ENCODE data around the gene CAGE1.
"Not testable (repeated sequence)": the region's sequence is repeated elsewhere in the genome, so short reads cannot be mapped to it uniquely, and the experiment has no call there.

CAGE1 gene

DNA sequence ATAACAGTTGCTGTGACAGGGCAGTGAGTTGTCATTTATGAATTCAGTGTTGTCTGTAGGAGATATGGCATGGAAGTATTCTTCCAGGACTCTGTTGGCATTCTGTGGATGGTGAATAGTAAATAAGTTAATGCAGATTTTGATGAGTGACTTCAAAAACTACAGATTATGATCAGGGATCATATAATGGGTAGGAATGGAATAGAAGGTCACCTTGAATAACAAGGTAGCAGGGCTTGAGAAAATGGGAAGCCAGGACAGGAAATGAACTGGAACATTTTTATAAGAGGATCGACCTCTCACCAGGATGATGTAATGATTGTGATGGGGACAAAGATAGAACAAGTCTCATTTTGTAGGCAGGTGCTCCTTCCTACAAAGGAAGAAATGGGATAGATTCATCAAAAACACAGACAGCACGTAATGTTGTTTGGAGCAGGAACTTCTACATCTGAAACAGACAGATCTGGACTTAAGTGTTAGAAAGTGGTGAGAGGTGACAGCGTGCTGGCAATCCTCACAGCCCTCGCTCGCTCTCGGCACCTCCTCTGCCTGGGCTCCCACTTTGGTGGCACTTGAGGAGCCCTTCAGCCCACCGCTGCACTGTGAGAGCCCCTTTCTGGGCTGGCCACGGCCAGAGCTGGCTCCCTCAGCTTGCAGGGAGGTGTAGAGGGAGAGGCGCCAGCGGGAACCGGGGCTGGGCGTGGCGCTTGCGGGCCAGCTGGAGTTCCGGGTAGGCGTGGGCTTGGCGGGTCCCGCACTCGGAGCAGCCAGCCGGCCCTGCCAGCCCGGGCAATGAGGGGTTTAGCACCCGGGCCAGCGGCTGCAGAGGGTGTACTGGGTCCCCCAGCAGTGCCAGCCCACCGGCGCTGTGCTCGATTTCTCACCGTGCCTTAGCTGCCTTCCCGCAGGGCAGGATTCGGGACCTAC, 45.7 kb downstream of the CAGE1 start:
- Histone ChIP-seq H3K36me3 (ENCODE audit: control insufficient read depth, insufficient read depth, low read length) (no peaks in the 10 kb centered on the region), H3K9me3 (ENCODE audit: control insufficient read depth, low read length) (no peaks in the 10 kb centered on the region), H3K27me3 (ENCODE audit: control insufficient read depth, insufficient read depth, low read length) (no peaks in the 10 kb centered on the region), H3K79me2 (no peaks in the 10 kb centered on the region), H3K4me1 (no peaks in the 10 kb centered on the region), H3K4me3 (ENCODE audit: low read depth, low read length) (no peak overlapping the region), H2AFZ (no peak overlapping the region), H3K9ac (no peak overlapping the region), H3K4me2 (ENCODE audit: low read length) (no peak overlapping the region), H3K27ac (no peak overlapping the region)
- TF ChIP-seq, protein P1, sequence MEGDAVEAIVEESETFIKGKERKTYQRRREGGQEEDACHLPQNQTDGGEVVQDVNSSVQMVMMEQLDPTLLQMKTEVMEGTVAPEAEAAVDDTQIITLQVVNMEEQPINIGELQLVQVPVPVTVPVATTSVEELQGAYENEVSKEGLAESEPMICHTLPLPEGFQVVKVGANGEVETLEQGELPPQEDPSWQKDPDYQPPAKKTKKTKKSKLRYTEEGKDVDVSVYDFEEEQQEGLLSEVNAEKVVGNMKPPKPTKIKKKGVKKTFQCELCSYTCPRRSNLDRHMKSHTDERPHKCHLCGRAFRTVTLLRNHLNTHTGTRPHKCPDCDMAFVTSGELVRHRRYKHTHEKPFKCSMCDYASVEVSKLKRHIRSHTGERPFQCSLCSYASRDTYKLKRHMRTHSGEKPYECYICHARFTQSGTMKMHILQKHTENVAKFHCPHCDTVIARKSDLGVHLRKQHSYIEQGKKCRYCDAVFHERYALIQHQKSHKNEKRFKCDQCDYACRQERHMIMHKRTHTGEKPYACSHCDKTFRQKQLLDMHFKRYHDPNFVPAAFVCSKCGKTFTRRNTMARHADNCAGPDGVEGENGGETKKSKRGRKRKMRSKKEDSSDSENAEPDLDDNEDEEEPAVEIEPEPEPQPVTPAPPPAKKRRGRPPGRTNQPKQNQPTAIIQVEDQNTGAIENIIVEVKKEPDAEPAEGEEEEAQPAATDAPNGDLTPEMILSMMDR (IDR thresholded peaks at IDR 0.05): no peak

DNA sequence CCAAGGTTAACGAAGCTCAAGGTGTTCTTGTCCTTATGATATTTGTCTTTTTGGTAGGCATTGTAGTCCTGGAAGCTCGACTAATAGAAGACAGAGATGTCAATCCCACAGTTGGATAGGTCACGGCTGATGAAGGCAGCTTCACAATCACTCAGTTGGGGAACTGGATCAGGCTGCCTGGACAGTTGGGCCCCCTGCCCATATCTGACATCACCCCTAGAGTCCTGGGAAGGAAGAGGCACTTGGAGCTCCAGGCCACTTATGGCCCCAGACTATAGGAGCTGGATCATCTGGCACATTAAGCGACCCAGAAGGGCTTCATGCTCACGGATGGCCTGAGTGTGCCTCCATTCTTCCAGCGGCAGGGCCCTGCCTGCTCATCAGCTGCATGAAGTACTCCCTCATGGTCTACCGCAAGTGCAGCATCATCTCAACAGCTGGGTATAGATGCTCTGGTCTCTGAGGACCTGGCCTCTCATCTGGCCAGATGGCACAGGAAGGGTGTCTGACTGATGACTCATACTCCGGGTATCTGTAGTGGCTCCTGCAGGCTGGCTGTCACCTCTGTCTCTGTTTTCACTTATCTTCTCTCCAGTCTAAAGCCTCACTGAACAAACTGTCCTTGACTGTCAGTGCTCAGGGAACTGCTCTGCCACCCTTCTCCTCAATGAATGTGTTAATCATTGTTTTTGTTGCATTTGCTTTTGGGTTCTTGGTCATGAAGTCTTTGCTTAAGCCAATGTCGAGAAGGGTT, 47.4 kb downstream of the CAGE1 start:
- Histone ChIP-seq H3K79me2 (no peaks in the 10 kb centered on the region), H3K4me2 (ENCODE audit: low read length) (no peak overlapping the region), H3K9ac (no peak overlapping the region), H3K4me1 (no peaks in the 10 kb centered on the region), H2AFZ (no peak overlapping the region), H3K27ac (no peak overlapping the region), H3K9me3 (ENCODE audit: control insufficient read depth, low read length) (no peaks in the 10 kb centered on the region), H3K27me3 (ENCODE audit: control insufficient read depth, insufficient read depth, low read length) (no peaks in the 10 kb centered on the region), H3K36me3 (ENCODE audit: control insufficient read depth, insufficient read depth, low read length) (no peaks in the 10 kb centered on the region), H3K4me3 (ENCODE audit: low read depth, low read length) (no peak overlapping the region)
- TF ChIP-seq, protein P1 (IDR thresholded peaks at IDR 0.05): no peak

DNA sequence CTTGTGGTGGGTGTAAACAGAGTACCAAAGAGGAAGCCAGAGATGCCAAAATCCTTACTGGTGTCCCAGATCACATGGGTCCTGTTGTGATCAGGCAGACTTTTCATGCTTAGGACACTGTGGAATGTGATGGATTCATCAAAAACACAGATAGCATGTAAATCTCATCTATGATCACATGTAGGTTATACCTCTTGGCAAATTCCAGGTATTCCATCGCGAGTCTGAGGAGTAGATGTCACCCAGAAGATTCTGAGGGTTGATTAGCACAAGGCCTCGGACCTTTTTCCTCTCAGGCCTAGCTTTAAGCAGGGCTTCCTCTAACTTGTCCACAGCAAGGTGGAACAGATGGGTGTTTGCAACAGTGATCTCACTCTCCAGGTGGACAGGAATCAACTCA, 48.3 kb downstream of the CAGE1 start:
- TF ChIP-seq, protein P1 (IDR thresholded peaks at IDR 0.05): no peak
- H3K4me1 ChIP-seq: no peaks in the 10 kb centered on the region
- H2AFZ ChIP-seq: no peak overlapping the region

DNA sequence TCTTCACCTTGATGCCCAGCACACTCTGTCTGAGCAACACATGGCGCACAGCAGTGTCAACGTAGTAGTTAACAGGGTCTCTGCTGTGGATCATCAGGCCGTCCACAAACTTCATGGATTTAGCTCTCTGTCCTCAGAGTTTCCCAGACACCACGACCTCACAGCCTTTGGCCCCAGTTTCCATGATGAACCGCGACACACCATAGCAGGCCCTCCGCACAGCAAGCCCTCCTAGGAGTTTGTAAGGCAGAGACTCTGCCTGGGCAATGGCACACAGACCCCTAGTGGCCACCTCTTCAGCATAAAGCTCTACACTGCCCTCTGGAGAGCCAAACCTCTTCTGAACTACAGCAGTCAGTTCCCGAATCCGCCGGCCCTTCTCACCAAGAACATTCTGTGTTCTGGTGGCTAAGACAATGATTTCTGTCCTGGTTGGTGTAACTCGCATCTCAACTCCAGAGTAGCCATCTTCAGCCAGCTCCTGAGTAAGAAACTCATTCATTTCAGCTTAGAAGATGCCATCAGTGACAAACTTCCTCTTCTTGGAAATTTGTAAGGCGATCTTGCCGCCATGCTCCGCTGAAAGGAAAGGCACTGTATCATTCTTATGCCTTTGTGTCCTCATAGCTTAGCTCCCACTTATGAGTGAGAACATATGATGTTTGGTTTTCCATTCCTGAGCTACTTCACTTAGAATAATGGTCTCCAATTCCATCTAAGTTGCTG, 50.4 kb downstream of the CAGE1 start:
- H3K4me1 ChIP-seq; H3K27ac ChIP-seq; H3K9ac ChIP-seq; H3K36me3 ChIP-seq (ENCODE audit: control insufficient read depth, insufficient read depth, low read length); H3K4me3 ChIP-seq (ENCODE audit: low read depth, low read length); H3K27me3 ChIP-seq (ENCODE audit: control insufficient read depth, insufficient read depth, low read length); H3K9me3 ChIP-seq (ENCODE audit: control insufficient read depth, low read length); H2AFZ ChIP-seq; H3K79me2 ChIP-seq; H3K4me2 ChIP-seq (ENCODE audit: low read length): not testable (repeated sequence)

More for the DNA sequence above, 48.3 kb downstream of the CAGE1 start:
- no peaks in the 10 kb centered on the region for H3K27me3 ChIP-seq (ENCODE audit: control insufficient read depth, insufficient read depth, low read length)
- H3K79me2 ChIP-seq: no peaks in the 10 kb centered on the region
- no peak overlapping the region for H3K4me2 ChIP-seq (ENCODE audit: low read length)
- H3K36me3 ChIP-seq (ENCODE audit: control insufficient read depth, insufficient read depth, low read length): no peaks in the 10 kb centered on the region
- H3K9me3 ChIP-seq (ENCODE audit: control insufficient read depth, low read length): no peaks in the 10 kb centered on the region
- no peak overlapping the region for H3K27ac ChIP-seq
- no peak overlapping the region for H3K9ac ChIP-seq
- no peak overlapping the region for H3K4me3 ChIP-seq (ENCODE audit: low read depth, low read length)

DNA sequence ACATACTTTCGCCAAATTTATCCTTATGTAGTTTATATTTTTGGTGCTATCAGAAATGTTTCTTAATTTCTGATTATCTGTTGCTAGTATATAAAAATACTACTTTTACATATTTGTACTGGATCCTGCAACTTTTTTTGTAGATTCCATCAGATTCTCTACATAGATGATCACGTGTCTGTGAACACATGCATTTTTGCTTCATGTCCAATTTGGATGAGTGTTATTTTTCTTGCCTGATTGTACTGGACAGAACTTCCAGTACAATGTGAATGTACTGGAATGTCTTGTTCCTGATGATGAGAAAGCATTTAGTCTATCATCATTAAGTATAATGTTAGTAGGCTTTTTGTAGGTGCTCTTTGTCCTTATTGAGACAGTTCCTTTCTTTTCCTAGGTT, 51.5 kb downstream of the CAGE1 start:
- Histone ChIP-seq H3K4me3 (ENCODE audit: low read depth, low read length) (no peak overlapping the region), H2AFZ (no peak overlapping the region), H3K4me1 (no peaks in the 10 kb centered on the region), H3K9ac (no peak overlapping the region), H3K36me3 (ENCODE audit: control insufficient read depth, insufficient read depth, low read length) (no peaks in the 10 kb centered on the region), H3K27me3 (ENCODE audit: control insufficient read depth, insufficient read depth, low read length) (no peaks in the 10 kb centered on the region), H3K79me2 (no peaks in the 10 kb centered on the region), H3K27ac (no peak overlapping the region), H3K4me2 (ENCODE audit: low read length) (no peak overlapping the region), H3K9me3 (ENCODE audit: control insufficient read depth, low read length) (no peaks in the 10 kb centered on the region)
- TF ChIP-seq, protein P1 (IDR thresholded peaks at IDR 0.05): no peak
